ENCODE results near the gene SRC. TPM values are rescaled to one million over a fixed set of nuclear protein-coding genes. Genes with fewer than 3 reads are reported as not detected.

Gene SRC
- total RNA-seq, 3 donors from 2014 or later, result 2.8 to 4.7 (median 3.8) TPM

DNA sequence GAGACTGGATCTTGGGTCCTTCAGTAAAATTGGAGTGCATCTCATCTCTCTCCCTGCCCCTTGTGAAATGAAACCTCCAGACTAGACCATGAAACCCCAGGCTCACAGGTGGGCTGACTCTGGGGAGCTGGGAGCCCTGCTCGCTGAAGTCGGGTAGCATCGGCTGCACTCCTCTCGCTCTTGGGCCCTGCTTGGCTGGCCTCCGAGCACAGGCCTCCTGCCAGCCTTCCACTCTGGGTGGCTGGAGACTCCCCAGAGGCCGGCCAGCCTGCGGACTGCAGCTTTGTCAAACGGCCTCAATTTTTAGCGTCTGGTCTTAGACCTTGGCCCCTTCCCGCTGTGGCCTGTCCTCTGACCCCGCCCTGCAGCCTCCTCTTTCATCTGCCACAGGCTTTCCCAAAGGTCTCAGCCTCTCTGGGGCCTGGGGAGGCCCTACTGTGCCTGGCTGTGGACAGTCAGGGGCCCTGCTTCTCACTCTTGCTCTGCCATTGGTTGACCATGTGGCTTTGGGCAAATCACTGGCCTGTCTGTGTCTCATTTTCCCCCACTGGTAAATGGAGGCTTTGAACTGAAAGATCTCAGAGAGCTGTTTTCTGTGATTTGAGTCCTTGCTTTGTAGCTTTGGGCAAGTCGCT is 45.1 kb downstream of the SRC start:
- no peaks in the 10 kb centered on the region for H3K4me1 Mint-ChIP-seq (ENCODE audit: low read depth)
- H3K9me3 Mint-ChIP-seq, result no peaks in the 10 kb centered on the region
- H3K4me3 Mint-ChIP-seq, result no peak overlapping the region
- ATAC-seq (no peak), DNase-seq (no peak)
- no peaks in the 10 kb centered on the region for H3K36me3 Mint-ChIP-seq (ENCODE audit: insufficient read depth)
- no peaks in the 10 kb centered on the region for H3K27me3 Mint-ChIP-seq (ENCODE audit: low read depth)

DNA sequence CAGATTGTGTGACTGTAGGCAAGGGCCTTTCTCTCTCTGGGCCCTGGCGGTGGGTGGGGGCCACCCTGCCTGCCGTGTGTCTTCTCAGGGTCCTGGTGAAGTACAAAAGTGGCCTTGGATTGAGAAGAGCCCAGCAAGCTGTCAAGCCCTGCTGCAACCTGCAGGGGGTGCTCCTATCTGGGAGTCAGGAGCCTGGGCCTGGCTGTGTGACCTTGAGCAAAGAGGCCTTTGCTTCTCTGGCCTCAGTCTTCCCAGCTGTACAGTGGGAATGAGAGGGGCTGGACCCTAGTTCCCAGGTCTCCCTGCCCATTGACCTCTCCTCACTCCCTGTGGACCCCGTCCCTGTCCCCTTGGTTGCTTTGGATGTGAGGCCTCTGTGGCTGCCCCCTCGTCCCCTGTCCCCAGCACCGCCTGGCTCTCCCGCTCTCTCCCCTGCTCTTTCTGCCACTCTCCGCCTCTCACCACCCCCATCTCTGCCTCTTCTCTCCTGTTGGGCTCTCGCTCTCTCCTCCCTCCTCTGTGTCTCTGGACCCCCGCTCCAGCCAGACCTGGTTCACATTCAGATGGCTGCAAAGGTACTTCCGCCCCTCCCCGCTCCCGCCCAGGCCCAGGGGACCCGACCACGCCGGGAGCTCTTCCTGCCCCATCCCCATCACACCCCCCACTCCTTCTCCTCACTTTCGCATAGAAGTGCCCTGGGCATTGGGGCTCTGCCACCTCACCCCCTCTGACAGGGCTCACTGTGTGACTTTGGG is 46.7 kb downstream of the SRC start:
- Mint-ChIP-seq H3K4me3 (no peak overlapping the region), H3K36me3 (ENCODE audit: insufficient read depth) (no peaks in the 10 kb centered on the region), H3K9me3 (no peaks in the 10 kb centered on the region), H3K27me3 (ENCODE audit: low read depth) (no peaks in the 10 kb centered on the region), H3K4me1 (ENCODE audit: low read depth) (no peaks in the 10 kb centered on the region)
- no peak for DNase-seq
- no peak for ATAC-seq

DNA sequence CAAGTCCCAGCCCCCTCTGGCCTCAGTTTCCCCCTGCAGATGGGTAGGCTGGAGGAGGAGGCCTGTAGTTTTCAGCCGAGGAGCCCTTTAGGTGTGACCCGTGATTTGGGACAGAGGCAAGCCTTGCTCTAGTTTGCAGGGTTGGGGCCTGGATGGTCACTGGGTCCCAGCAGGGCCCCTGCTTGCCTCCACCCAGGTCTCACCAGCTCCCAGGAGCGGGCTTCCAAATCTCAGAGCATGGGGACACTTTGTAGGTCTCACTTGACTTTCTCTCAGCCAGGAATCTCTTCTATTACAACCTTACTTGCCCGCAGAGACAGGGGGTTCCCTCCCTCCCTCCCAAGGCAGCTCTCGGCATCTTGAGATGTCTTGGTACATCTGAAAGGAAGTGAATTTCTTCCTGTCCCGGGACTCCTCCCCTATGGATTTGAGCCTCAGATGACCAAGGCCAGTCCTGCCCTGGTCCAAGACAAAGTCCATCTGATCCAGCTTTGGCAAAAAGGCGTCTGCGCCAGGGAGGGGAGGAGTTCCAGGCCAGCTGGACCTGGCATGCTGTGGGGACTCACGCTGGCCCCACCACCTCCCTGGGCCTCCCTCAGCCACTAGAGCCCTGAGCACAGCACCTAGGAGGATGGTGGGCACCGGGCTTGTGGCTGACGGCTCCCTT is 47.4 kb downstream of the SRC start:
- no peak overlapping the region for H3K4me3 Mint-ChIP-seq

DNA sequence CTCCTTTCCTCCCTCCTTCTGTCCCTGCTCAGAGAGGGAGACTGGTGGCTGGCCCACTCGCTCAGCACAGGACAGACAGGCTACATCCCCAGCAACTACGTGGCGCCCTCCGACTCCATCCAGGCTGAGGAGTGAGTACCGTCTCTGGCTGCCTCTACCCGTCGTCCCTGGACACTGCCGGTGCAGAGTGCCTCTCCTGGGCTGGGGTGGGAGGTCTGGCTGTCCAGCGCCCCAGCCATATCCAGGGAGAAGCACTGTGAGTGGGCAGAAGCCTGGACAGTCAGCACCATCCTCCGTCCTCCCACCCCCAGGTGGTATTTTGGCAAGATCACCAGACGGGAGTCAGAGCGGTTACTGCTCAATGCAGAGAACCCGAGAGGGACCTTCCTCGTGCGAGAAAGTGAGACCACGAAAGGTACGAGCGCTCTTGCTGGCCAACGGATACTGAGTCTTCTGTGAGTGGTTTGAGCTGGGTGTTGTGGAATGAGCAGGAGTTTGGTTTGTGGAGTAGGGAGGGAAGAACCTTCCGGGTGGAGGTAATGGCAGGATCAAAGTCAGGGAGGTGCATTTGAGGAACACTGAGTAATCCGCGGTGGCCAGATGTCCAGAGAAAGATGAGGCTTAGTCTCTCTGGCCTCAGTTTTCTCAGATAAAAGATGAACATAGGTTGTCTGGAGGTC is 48.1 kb downstream of the SRC start:
- no peaks in the 10 kb centered on the region for H3K27me3 Mint-ChIP-seq (ENCODE audit: low read depth)
- H3K4me1 Mint-ChIP-seq (ENCODE audit: low read depth), result no peaks in the 10 kb centered on the region
- H3K4me3 Mint-ChIP-seq, result no peak overlapping the region
- no peak for DNase-seq
- ATAC-seq, result no peak
- H3K9me3 Mint-ChIP-seq, result no peaks in the 10 kb centered on the region
- H3K36me3 Mint-ChIP-seq (ENCODE audit: insufficient read depth), result no peaks in the 10 kb centered on the region

More for the DNA sequence above, 47.4 kb downstream of the SRC start:
- Mint-ChIP-seq H3K9me3 (no peaks in the 10 kb centered on the region), H3K36me3 (ENCODE audit: insufficient read depth) (no peaks in the 10 kb centered on the region), H3K4me1 (ENCODE audit: low read depth) (no peaks in the 10 kb centered on the region), H3K27me3 (ENCODE audit: low read depth) (no peaks in the 10 kb centered on the region)
- no peak for DNase-seq
- no peak for ATAC-seq

DNA sequence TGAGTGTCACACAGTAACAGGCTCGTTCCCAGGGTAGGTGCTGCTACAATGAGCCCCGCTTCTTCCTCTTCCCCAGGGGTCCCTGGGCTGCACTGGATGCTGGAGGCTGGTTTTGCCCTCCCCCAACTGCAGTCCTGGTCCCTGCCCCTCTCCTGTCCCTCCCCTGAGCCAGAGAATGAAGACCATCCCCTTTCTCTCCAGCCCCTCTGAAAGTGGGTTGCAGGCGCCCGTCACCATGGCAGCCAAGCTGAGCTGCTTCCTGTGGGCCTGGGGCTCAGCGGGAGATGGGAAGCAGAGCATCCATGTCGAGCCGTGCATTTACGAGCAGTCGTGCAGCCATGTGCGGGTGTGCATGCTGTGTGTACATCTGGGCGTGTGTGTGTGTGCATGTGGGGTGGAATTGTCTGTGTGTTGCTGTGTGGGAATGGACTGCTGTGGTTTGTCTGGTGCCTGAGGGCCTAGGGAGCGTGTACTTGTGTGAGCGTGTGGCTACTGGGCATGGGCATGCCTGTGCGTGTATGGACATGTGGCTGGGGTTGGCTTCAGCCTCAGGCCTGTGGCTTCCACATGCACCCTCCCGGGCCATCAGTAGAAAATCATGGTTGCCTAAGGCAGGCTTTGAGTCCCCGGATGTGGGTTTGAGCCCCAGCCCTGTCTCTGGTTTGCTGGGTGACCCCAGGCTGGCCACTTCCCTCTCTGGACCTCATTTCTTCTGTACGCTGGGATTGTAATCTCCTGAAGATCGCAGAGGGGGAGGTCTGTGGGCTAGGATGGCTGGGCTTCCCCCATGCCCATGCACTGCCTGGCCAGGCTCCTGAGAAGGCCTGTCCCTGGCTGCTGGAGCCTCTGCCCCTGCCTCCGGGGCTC is 48.8 kb downstream of the SRC start:
- DNase-seq (no peak), ATAC-seq (no peak)
- Mint-ChIP-seq H3K9me3 (no peaks in the 10 kb centered on the region), H3K4me1 (ENCODE audit: low read depth) (no peaks in the 10 kb centered on the region), H3K27me3 (ENCODE audit: low read depth) (no peaks in the 10 kb centered on the region), H3K36me3 (ENCODE audit: insufficient read depth) (no peaks in the 10 kb centered on the region), H3K4me3 (no peak overlapping the region)

DNA sequence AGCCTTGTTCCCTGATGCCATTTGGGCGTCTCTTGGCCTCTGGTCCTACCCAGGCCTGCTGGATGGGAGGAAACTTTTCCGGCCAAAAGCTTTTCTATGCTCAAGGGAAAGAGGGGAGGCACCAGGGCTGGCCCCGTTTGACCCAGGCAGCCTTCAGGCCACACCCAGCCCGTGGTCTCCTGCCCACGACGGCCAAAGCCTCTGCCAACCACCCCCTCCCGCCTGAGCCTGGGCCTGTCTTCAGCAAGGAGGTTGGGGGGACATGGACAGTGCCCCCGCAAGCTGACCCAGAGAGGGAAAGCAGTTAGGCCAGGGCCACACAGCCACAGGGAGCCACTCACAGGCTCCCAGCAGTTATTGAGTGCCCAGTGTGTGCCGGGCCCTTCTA is 49.5 kb downstream of the SRC start:
- DNase-seq (no peak), ATAC-seq (no peak)
- H3K27me3 Mint-ChIP-seq (ENCODE audit: low read depth), result no peaks in the 10 kb centered on the region
- H3K36me3 Mint-ChIP-seq (ENCODE audit: insufficient read depth), result no peaks in the 10 kb centered on the region
- no peak overlapping the region for H3K4me3 Mint-ChIP-seq
- H3K4me1 Mint-ChIP-seq (ENCODE audit: low read depth), result no peaks in the 10 kb centered on the region
- no peaks in the 10 kb centered on the region for H3K9me3 Mint-ChIP-seq

DNA sequence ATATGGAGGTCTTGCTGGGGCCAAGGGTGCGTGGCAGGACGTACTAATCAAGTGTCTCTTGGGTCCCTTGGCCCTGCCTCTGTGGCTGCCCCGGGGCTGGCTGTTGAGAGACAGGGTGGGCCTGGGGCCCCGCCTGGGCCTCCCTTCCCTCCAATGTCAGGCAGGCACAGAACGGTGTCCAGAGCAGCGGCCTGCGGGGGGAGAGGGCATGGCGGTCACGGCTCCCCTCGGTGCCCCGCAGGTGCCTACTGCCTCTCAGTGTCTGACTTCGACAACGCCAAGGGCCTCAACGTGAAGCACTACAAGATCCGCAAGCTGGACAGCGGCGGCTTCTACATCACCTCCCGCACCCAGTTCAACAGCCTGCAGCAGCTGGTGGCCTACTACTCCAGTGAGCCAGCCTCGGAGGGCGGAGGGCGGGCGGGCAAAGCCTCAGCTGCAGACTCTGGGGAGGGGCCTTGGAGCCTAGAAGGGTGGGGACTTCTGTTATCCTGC is 50.0 kb downstream of the SRC start:
- no peak for DNase-seq
- Mint-ChIP-seq H3K4me3 (no peak overlapping the region), H3K27me3 (ENCODE audit: low read depth) (no peaks in the 10 kb centered on the region), H3K4me1 (ENCODE audit: low read depth) (no peaks in the 10 kb centered on the region), H3K36me3 (ENCODE audit: insufficient read depth) (no peaks in the 10 kb centered on the region), H3K9me3 (no peaks in the 10 kb centered on the region)
- no peak for ATAC-seq

DNA sequence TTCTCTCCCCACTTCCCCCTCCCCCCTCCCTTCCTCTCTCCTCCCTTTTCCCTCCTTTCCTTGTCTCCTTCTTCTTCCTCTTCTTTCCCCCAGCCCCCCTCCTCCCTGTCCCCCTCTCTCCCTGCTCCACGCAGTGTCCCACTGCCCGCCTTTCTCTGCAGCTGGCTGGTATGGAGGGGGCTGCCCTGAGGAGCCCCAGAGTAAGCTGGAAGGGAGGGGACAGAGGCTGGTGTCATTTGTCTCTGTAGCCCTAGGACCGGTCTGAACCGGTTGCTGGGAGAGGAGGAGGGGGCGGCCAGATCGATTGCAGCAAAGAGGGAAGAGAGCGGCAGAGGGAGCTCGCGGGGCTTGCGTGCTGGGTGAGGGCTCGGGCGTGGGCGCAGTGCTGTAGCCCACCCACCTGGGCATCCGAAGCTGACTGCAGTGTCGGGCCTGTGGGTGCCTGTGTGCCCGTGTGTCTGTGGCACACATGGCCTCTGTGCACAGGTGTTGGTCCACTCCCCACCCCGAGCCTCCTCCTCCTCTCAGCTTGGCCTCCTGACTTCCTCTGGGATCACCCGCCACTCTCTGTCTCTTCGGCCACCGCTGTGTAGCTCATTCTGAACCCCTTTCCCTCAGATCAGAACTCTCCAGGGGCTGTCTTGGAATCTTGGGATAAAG is 50.6 kb downstream of the SRC start:
- Mint-ChIP-seq H3K27me3 (ENCODE audit: low read depth) (no peaks in the 10 kb centered on the region), H3K4me3 (no peak overlapping the region), H3K36me3 (ENCODE audit: insufficient read depth) (no peaks in the 10 kb centered on the region)

DNA sequence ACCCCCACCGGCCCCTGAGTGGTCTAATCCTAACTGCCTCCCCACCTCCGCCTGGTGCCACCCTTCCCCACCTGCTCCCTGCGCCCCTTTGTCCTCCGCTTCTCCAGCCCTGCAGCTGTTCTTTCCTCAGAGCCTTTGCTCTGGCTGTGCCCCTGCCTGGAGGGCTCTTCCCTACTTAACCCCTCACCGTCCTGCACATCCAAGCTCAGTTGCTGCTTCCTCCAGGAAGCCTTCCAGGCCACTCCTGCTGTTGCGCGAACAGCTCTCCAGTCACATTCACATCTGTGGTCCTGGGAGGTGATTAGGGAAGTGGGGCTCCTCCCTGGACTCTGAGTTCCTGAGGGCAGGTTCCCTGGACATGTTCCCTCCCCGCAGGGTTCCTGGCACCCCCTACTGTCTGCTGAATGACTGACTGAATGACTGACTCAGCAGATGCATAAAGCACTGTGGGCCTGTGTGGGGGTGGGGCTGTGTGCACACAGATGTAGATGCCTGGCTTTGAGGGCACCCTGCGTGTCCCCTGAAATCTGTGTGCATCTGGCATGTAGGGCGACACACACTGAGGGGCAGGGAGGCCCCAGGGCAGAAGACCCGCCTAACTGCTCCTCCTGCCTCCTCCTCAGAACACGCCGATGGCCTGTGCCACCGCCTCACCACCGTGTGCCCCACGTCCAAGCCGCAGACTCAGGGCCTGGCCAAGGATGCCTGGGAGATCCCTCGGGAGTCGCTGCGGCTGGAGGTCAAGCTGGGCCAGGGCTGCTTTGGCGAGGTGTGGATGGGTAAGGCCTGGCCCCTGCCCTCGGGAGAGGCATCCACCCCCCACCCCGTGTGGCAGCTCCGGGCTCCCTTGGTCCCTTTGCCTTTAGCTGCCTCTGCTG is 51.4 kb downstream of the SRC start:
- DNase-seq (no peak), ATAC-seq (no peak)
- no peaks in the 10 kb centered on the region for H3K9me3 Mint-ChIP-seq
- no peaks in the 10 kb centered on the region for H3K4me1 Mint-ChIP-seq (ENCODE audit: low read depth)
- H3K27me3 Mint-ChIP-seq (ENCODE audit: low read depth), result no peaks in the 10 kb centered on the region
- no peaks in the 10 kb centered on the region for H3K36me3 Mint-ChIP-seq (ENCODE audit: insufficient read depth)
- H3K4me3 Mint-ChIP-seq, result no peak overlapping the region

More for the DNA sequence above, 50.6 kb downstream of the SRC start:
- H3K9me3 Mint-ChIP-seq, result no peaks in the 10 kb centered on the region
- ATAC-seq (no peak), DNase-seq (no peak)
- H3K4me1 Mint-ChIP-seq (ENCODE audit: low read depth), result no peaks in the 10 kb centered on the region

DNA sequence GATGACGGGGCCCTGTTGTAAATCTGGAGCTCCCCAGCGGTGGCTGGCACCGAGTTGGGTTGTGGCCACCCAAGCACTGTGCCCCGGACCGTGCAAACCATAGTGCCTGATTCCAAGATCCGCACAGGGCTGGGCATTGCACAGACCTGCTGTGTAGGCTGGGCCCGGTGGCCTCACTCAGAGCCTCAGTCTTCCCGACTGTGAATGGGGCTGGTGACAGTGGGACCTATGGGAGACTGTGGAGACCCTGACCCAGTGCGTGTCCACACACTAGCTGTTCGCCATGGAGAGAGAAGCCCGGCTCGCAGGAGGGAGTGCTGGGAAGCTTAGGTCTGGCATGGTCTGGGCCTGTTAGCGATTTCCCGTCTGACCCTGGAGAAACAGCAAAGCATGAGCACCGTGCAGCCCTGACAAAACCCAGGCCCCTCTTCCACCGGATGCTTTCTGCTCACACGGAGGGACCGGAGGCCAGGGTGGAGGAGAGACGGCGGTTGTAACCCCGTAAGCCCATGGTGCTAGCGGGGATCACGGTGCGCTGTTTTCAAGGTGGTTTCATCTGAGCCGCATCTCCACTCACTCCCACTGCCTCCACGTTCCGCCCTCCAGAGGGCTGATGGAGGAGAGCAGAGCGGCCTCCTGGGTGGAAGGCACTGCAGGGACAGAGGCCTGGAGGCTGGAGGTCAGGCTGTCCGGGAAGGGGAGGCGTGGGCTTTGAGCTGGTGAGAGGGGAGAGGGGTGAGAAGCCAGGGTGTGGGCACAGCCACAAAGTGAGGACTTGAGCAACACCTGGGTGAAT is 52.2 kb downstream of the SRC start:
- DNase-seq (no peak), ATAC-seq (no peak)
- Mint-ChIP-seq H3K4me1 (ENCODE audit: low read depth) (no peaks in the 10 kb centered on the region), H3K9me3 (no peaks in the 10 kb centered on the region), H3K36me3 (ENCODE audit: insufficient read depth) (no peaks in the 10 kb centered on the region), H3K4me3 (no peak overlapping the region), H3K27me3 (ENCODE audit: low read depth) (no peaks in the 10 kb centered on the region)

DNA sequence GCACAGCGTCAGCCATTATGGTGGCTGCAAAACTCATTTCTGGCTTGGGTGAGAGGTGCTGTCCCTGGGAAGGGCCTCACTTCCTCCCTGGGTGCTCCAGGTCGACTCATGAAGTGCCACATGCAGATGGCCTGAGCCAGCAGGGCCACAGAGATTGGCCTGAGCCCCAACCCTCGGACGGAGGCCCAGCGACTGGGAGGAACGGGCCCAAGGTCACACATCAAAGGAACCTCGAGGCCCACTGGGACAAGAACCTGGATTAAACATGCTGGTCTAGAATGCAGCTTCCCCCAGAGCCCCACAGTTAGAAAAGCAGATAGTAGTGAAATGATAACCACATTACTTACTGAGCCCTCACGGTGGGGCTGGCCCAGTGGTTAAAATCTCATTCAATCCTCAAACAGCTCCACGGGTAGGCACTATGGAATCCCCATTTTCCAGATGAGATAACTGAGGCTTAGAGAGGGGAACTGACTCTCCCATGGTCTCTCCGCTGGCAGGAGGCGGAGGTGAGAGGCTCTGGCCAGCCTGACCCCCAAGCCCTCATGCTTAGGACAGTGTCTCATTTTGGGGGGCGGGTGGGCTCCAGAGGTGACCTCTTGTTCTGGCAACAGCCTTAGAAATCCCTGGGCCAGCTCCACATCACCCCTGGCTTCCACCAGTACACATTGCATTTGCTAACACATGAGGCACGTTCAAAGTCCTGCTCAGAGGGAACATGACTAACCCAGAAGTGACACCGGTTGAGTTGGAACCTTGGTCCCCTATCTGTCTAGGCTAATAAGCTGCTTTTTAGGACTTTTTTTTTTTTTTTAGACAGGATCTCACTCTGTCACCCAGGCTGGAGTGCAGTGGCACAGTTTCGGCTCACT is 53.0 kb downstream of the SRC start:
- no peak overlapping the region for H3K4me3 Mint-ChIP-seq
- no peaks in the 10 kb centered on the region for H3K9me3 Mint-ChIP-seq
- no peaks in the 10 kb centered on the region for H3K36me3 Mint-ChIP-seq (ENCODE audit: insufficient read depth)
- ATAC-seq (no peak), DNase-seq (no peak)
- H3K4me1 Mint-ChIP-seq (ENCODE audit: low read depth), result no peaks in the 10 kb centered on the region
- no peaks in the 10 kb centered on the region for H3K27me3 Mint-ChIP-seq (ENCODE audit: low read depth)
